Esophagus muscularis mucosa (tissue), 4 donors: ENCODE data around the gene FUT9. TPM values are rescaled to one million over a fixed set of nuclear protein-coding genes. Genes with fewer than 3 reads are reported as not detected.

ENCODE experiments used
- DNase-seq: peaks from one replicate; pipeline ENCODE4 v3.0.0-alpha.2; 2017; ENCODE audit errors: extremely low spot score
- H3K27ac ChIP-seq, 4 donors: fragments of 200-600 bp; sonication (generic); replicated peaks in 1 of 4; 1 replicate in 3 of 4; 2 replicates in 1 of 4; pipeline ENCODE4 v1.5.1; 2016 to 2019; ENCODE audit warnings: mild to moderate bottlenecking in 1 of 4
- H3K27me3 ChIP-seq, 4 donors: fragments of 200-600 bp; sonication (generic); one replicate each; pipeline versions ENCODE4 v1.5.1 to v1.6.0; 2016 to 2019
- H3K36me3 ChIP-seq, 4 donors: fragments of 200-600 bp; sonication (generic); one replicate each; pipeline ENCODE4 v1.5.1; 2016 to 2019
- H3K4me1 ChIP-seq, 4 donors: fragments of 200-600 bp; sonication (generic); one replicate each; pipeline ENCODE4 v1.5.1; 2016 to 2019
- H3K4me3 ChIP-seq, 4 donors: fragments of 200-600 bp; sonication (generic); 1 replicate in 2 of 4; 2 replicates in 2 of 4; pipeline ENCODE4 v1.5.1; 2016 to 2019; ENCODE audit warnings: mild to moderate bottlenecking in 4 of 4, moderate library complexity in 1 of 4
- H3K9me3 ChIP-seq, 4 donors: fragments of 200-600 bp; sonication (generic); 1 replicate in 3 of 4; 2 replicates in 1 of 4; pipeline ENCODE4 v1.5.1; 2016 to 2019
- CTCF ChIP-seq, 3 experiments: fragments of 200-600 bp in 2 of 3; fragments of 450-650 bp in 1 of 3; sonication (generic) in 2 of 3; IDR thresholded peaks; one replicate each; pipeline ENCODE4 v1.5.1; 2017 to 2019; ENCODE audit warnings: antibody characterized with exemption in 3 of 3, mild to moderate bottlenecking in 2 of 3, moderate library complexity in 1 of 3
- EP300 ChIP-seq: sonication (generic); formaldehyde crosslinking; IDR thresholded peaks from one replicate; pipeline ENCODE4 v1.6.1; 2017; ENCODE audit warnings: antibody characterized with exemption
- POLR2A ChIP-seq: fragments of 450-650 bp; IDR thresholded peaks from one replicate; pipeline ENCODE4 v1.6.1; 2017; ENCODE audit warnings: antibody characterized with exemption, moderate library complexity, mild to moderate bottlenecking, low read depth
- POLR2AphosphoS5 ChIP-seq, 2 donors: sonication (generic); formaldehyde crosslinking; IDR thresholded peaks; one replicate each; pipeline ENCODE4 v1.6.1; 2017; ENCODE audit warnings: antibody characterized with exemption in 2 of 2
- WGBS: methylation state at CpG from one replicate; pipeline ENCODE4 v1.1.5; 2018; 5-methylcytosine and 5-hydroxymethylcytosine counted together
- intact Hi-C: fragments of 100-400 bp; cut with DNase I; formaldehyde crosslinking; loops from one replicate; pipeline ENCODE4 v1.15.1; 2023
- total RNA-seq, 4 donors: library from RNA; depleted of rRNA; stranded (reverse); fragments of >200 nt; gene quantifications; one replicate each; pipeline versions ENCODE4 v1.1.0 to v1.2.1, GENCODE V29; 2016

FUT9 gene
- total RNA-seq, 4 donors from 2014 or later: not detected

- no peak overlapping the region for H3K27ac ChIP-seq
- 54% methylated on average over 2 of the region's 2 CpGs for WGBS
These were observed 155.3 kb downstream of the FUT9 start for GRCh38 chr6:96171112-96171511.

GRCh38 chr6:96184798-96185197 lies 169.0 kb downstream of the FUT9 start:
- DNase-seq: no peak
- H3K36me3 ChIP-seq: no peaks in the 10 kb centered on the region
- H3K27ac ChIP-seq: no peak overlapping the region
- 2% methylated on average over 2 of the region's 2 CpGs for WGBS
- TF ChIP-seq CTCF (IDR thresholded peaks at IDR 0.05) (no peak), EP300 (no peak), POLR2AphosphoS5 (IDR thresholded peaks at IDR 0.05) (no peak), POLR2A (no peak)
- no peaks in the 10 kb centered on the region for H3K4me1 ChIP-seq
- H3K4me3 ChIP-seq: no peak overlapping the region
- intact Hi-C loops: no loop called here
- no peaks in the 10 kb centered on the region for H3K27me3 ChIP-seq
- no peaks in the 10 kb centered on the region for H3K9me3 ChIP-seq

More at GRCh38 chr6:96171112-96171511, 155.3 kb downstream of the FUT9 start:
- intact Hi-C loops: no loop called here
- TF ChIP-seq POLR2A: no peak
- TF ChIP-seq CTCF (IDR thresholded peaks at IDR 0.05): no peak
- no peak for TF ChIP-seq EP300
- no peak for TF ChIP-seq POLR2AphosphoS5 (IDR thresholded peaks at IDR 0.05)
- no peaks in the 10 kb centered on the region for H3K27me3 ChIP-seq
- H3K9me3 ChIP-seq: no peaks in the 10 kb centered on the region
- no peaks in the 10 kb centered on the region for H3K4me1 ChIP-seq
- H3K36me3 ChIP-seq: no peaks in the 10 kb centered on the region
- H3K4me3 ChIP-seq: no peak overlapping the region
- DNase-seq: no peak

- intact Hi-C loops: no loop called here
- no peak for TF ChIP-seq POLR2A
- no peak for TF ChIP-seq CTCF (IDR thresholded peaks at IDR 0.05)
- 66% methylated on average over 2 of the region's 2 CpGs for WGBS
These were observed 170.3 kb downstream of the FUT9 start for GRCh38 chr6:96186094-96186493.

GRCh38 chr6:96186516-96187195 lies 170.9 kb downstream of the FUT9 start:
- H3K27me3 ChIP-seq: no peaks in the 10 kb centered on the region
- intact Hi-C loops: no loop called here
- H3K9me3 ChIP-seq: no peaks in the 10 kb centered on the region
- WGBS: 38% methylated on average over 2 of the region's 2 CpGs
- no peak for TF ChIP-seq POLR2A
- no peak for TF ChIP-seq CTCF (IDR thresholded peaks at IDR 0.05)
- no peak for TF ChIP-seq EP300
- TF ChIP-seq POLR2AphosphoS5 (IDR thresholded peaks at IDR 0.05): no peak
- H3K4me1 ChIP-seq: no peaks in the 10 kb centered on the region
- no peak overlapping the region for H3K27ac ChIP-seq
- no peak for DNase-seq
- H3K36me3 ChIP-seq: no peaks in the 10 kb centered on the region
- H3K4me3 ChIP-seq: no peak overlapping the region

More at GRCh38 chr6:96186094-96186493, 170.3 kb downstream of the FUT9 start:
- Histone ChIP-seq H3K27ac (no peak overlapping the region), H3K27me3 (no peaks in the 10 kb centered on the region), H3K9me3 (no peaks in the 10 kb centered on the region), H3K4me3 (no peak overlapping the region), H3K36me3 (no peaks in the 10 kb centered on the region), H3K4me1 (no peaks in the 10 kb centered on the region)
- DNase-seq: no peak

- 35% methylated on average over 1 of the region's 1 CpG for WGBS
- Histone ChIP-seq H3K27me3 (no peaks in the 10 kb centered on the region), H3K9me3 (no peaks in the 10 kb centered on the region), H3K36me3 (no peaks in the 10 kb centered on the region), H3K4me3 (no peak overlapping the region), H3K4me1 (no peaks in the 10 kb centered on the region), H3K27ac (no peak overlapping the region)
- intact Hi-C loops: no loop called here
- DNase-seq: no peak
- TF ChIP-seq POLR2AphosphoS5 (IDR thresholded peaks at IDR 0.05): no peak
- no peak for TF ChIP-seq POLR2A
- no peak for TF ChIP-seq CTCF (IDR thresholded peaks at IDR 0.05)
- no peak for TF ChIP-seq EP300
These were observed 178.9 kb downstream of the FUT9 start for GRCh38 chr6:96194675-96195074.
